ENCODE results near the gene ESPN.

GRCh38 chr1:6441586-6441985 is 17.0 kb downstream of the ESPN start:
- TF ChIP-seq CTCF (IDR thresholded peaks at IDR 0.05) = no peak
- TF ChIP-seq ZFX (IDR thresholded peaks at IDR 0.05; ENCODE audit: borderline replicate concordance) = no peak

Measured in 22Rv1 (cell line).